H1 (cell line): ENCODE data around the gene PHLPP1. TPM values are rescaled to one million over a fixed set of nuclear protein-coding genes. Genes with fewer than 3 reads are reported as not detected.

Experiments
- EZH2 ChIP-seq: fragments of 200-600 bp; sonication (generic); IDR thresholded peaks from 2 replicates; pipeline ENCODE4 v1.7.1; 2012; ENCODE audit warnings: low read depth, mild to moderate bottlenecking, moderate library complexity, low read length, inconsistent platforms; ENCODE audit not compliant: severe bottlenecking
- polyA plus RNA-seq, 7 experiments: library from polyadenylated mRNA; depleted of rRNA in 3 of 7; stranded (reverse) in 5 of 7; unstranded in 2 of 7; fragments of >200 nt in 5 of 7; fragments of 200-250 nt in 2 of 7; gene quantifications; 1 replicate in 5 of 7; 2 replicates in 1 of 7; 4 replicates in 1 of 7; pipeline versions ENCODE4 v1.2.1 to v1.2.3, GENCODE V29; 2011 to 2013; ENCODE audit warnings: missing spikeins in 2 of 7, mixed read lengths in 2 of 7
- total RNA-seq: library from RNA; stranded (reverse); fragmentation: NEBNext Ultra II Directional; extraction: Animal tissue kit (Norgen Biotek cat#: 25700); gene quantifications from 2 replicates; pipeline ENCODE4 v1.2.1, GENCODE V29; 2021

PHLPP1 gene
- total and polyA plus RNA-seq, 2 of the 8 experiments (the other 6 are each of a cell fraction or from before 2014, with no cell fraction given) = 28.0 to 66.3 TPM

GRCh38 chr18:62737241-62737873 lies 22.0 kb downstream of the PHLPP1 start (continued):
- no peak for TF ChIP-seq EZH2
